Activated T-cell treated with anti-CD3 and anti-CD28 coated beads for 1 hour (primary cell): Measurements from ENCODE around the gene CNFN.
"Not testable (repeated sequence)": the region's sequence is repeated elsewhere in the genome, so short reads cannot be mapped to it uniquely, and the experiment has no call there.

ENCODE experiments used
- DNase-seq: peaks from one replicate; pipeline ENCODE4 v3.0.0-alpha.2; 2020; ENCODE audit warnings: low read depth

CNFN gene

GRCh38 chr19:42349378-42350107, 40.6 kb downstream of the CNFN start:
- no peak for DNase-seq

- no peak for DNase-seq
These were observed 41.9 kb downstream of the CNFN start for GRCh38 chr19:42348211-42348610.

DNA sequence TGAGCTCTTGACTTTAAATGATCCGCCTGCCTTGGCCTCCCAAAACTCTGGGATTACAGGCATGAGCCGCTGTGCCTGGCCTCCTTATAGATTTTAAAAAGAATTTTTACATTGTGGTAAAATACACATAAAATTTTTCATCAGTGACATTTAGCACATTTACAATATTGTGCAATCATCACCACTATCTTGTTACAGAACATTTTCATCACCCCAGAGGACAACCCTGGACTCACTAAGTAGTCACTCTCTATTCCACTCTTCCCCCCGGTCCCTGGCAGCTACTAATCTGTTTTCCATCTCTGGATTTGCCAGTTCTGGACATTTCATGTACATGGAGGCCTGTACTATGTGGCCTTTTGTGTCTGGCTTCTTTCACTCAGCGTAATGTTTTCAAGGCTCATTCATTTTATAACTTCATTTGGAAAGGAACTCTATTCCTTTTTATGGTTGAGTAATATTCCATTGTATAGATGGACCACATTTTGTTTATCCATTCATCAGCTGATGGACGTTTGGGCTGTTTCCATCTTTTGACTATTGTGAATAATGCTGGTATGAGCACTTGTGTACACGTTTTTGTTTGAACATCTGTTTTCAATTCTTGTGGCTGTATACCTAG, 44.8 kb downstream of the CNFN start:
- DNase-seq = no peak

- no peak for DNase-seq
These were observed 45.7 kb downstream of the CNFN start for GRCh38 chr19:42344336-42344893.

GRCh38 chr19:42343344-42344110, 46.6 kb downstream of the CNFN start:
- no peak for DNase-seq

- DNase-seq = not testable (repeated sequence)
These were observed 50.2 kb downstream of the CNFN start for GRCh38 chr19:42339922-42340321.

DNA sequence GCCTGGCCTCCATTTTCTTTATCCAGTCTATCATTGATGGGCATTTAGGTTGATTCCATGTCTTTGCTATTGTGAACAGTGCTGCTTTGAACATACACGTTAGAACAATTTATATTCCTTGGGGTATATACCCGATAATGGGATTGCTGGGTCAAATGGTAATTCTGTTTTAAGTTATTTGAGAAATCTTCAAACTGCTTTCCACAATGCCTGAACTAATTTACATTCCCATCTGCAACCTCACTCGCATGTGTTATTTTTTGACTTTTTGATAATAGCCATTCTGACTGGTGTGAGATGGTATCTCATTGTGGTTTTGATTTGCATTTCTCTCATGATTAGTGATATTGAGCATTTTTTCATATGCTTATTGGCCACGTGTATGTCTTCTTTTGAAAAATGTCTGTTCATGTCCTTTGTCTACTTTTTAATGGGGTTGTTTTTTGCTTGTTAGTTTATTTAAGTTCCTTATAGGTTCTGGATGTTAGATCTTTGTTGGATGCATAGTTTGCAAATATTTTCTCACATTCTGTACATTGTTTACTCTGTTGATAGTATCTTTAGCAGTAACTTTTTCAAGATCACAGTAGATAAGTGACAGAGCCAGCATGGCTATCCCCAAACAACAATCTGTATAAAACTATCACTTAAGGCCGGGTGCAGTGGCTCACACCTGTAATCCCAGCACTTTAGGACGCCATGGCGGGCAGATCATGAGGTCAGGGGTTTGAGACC, 50.8 kb downstream of the CNFN start:
- not testable (repeated sequence) for DNase-seq
